Loucy (cell line): ENCODE results near the gene MYOF.

Source experiments
- H2AFZ ChIP-seq: fragments of 200-600 bp; sonication (generic); 2 replicates; pipeline ENCODE4 v1.6.0; 2016; ENCODE audit warnings: antibody characterized with exemption, mild to moderate bottlenecking, low read length, moderate library complexity
- H3F3A ChIP-seq: fragments of 200-600 bp; 2 replicates; pipeline ENCODE4 v1.6.0; 2016; ENCODE audit warnings: antibody characterized with exemption, low read depth, mild to moderate bottlenecking
- H3K27me3 ChIP-seq: fragments of 200-600 bp; sonication (generic); 2 replicates; pipeline ENCODE4 v1.6.1; 2014; ENCODE audit warnings: low read length, mild to moderate bottlenecking; ENCODE audit not compliant: insufficient read depth, poor library complexity, severe bottlenecking
- H3K36me3 ChIP-seq: fragments of 200-600 bp; sonication (generic); 2 replicates; pipeline ENCODE4 v1.6.1; 2016; ENCODE audit warnings: low read length; ENCODE audit not compliant: insufficient read depth
- H3K4me1 ChIP-seq: fragments of 200-600 bp; sonication (generic); 2 replicates; pipeline ENCODE4 v1.5.1; 2014; ENCODE audit warnings: low read length, mild to moderate bottlenecking; ENCODE audit not compliant: insufficient read depth, poor library complexity, severe bottlenecking
- H3K4me2 ChIP-seq: fragments of 200-600 bp; sonication (generic); 2 replicates; pipeline ENCODE4 v1.6.0; 2014; ENCODE audit warnings: antibody characterized with exemption, low read length, low read depth, mild to moderate bottlenecking; ENCODE audit not compliant: poor library complexity, severe bottlenecking
- H3K4me3 ChIP-seq: fragments of 200-600 bp; sonication (generic); 2 replicates; pipeline ENCODE4 v1.5.1; 2014; ENCODE audit warnings: low read length, mild to moderate bottlenecking, mixed read lengths; ENCODE audit not compliant: poor library complexity, severe bottlenecking
- H3K79me2 ChIP-seq: fragments of 200-600 bp; sonication (generic); 2 replicates; pipeline ENCODE4 v1.6.1; 2014; ENCODE audit warnings: low read length; ENCODE audit not compliant: insufficient read depth
- H3K9ac ChIP-seq: fragments of 200-600 bp; sonication (generic); 2 replicates; pipeline ENCODE4 v1.6.0; 2014; ENCODE audit warnings: mild to moderate bottlenecking, low read depth, low read length, moderate library complexity; ENCODE audit not compliant: poor library complexity, severe bottlenecking
- H3K9me2 ChIP-seq: fragments of 200-600 bp; sonication (generic); replicated peaks from 2 replicates; pipeline ENCODE4 v1.6.1; 2016; ENCODE audit warnings: low read depth, low read length, mixed read lengths
- H3K9me3 ChIP-seq: fragments of 200-600 bp; sonication (generic); 2 replicates; pipeline ENCODE4 v1.6.1; 2014; ENCODE audit warnings: mild to moderate bottlenecking, antibody characterized with exemption, low read length, low read depth; ENCODE audit not compliant: insufficient read depth
- H4K20me1 ChIP-seq: fragments of 200-600 bp; sonication (generic); 2 replicates; pipeline ENCODE4 v1.6.0; 2014; ENCODE audit warnings: antibody characterized with exemption, low read length, mild to moderate bottlenecking; ENCODE audit not compliant: insufficient read depth, poor library complexity, severe bottlenecking
- EZH2phosphoT487 ChIP-seq: fragments of 200-600 bp; IDR thresholded peaks from 2 replicates; pipeline ENCODE4 v1.6.1; 2018; ENCODE audit warnings: antibody characterized with exemption, mild to moderate bottlenecking, moderate library complexity, borderline replicate concordance
- TF ChIP-seq, protein P1 (sequence below): fragments of 200-600 bp; sonication (generic); conservative IDR thresholded peaks from 2 replicates; pipeline ENCODE4 v1.5.1; 2014; ENCODE audit warnings: mild to moderate bottlenecking, antibody characterized with exemption, low read length

Gene MYOF

DNA sequence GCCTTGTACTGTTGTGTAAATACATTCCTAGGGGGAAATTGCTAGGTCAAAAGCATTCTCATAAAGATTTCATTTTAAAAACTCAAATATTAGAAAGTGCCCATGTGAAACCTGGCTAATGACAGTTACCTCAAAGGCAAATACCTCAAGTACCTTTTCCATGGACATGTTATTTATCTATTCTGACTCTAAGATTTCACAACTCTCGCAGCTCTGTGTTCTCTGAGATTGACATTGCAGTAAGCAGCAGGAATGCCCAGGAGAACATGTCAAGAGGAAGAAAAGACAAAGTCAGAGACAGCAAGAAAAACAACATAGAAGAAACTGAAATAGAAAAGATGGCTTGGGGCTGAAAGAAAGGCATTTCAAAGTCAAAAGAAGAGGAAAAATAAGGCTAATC lies 221.0 kb downstream of the MYOF start:
- Histone ChIP-seq H3F3A (no peaks in the 10 kb centered on the region), H3K9me2 (no peaks in the 10 kb centered on the region)
- TF ChIP-seq, protein P1, sequence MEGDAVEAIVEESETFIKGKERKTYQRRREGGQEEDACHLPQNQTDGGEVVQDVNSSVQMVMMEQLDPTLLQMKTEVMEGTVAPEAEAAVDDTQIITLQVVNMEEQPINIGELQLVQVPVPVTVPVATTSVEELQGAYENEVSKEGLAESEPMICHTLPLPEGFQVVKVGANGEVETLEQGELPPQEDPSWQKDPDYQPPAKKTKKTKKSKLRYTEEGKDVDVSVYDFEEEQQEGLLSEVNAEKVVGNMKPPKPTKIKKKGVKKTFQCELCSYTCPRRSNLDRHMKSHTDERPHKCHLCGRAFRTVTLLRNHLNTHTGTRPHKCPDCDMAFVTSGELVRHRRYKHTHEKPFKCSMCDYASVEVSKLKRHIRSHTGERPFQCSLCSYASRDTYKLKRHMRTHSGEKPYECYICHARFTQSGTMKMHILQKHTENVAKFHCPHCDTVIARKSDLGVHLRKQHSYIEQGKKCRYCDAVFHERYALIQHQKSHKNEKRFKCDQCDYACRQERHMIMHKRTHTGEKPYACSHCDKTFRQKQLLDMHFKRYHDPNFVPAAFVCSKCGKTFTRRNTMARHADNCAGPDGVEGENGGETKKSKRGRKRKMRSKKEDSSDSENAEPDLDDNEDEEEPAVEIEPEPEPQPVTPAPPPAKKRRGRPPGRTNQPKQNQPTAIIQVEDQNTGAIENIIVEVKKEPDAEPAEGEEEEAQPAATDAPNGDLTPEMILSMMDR = no peak
- TF ChIP-seq EZH2phosphoT487 = no peak

DNA sequence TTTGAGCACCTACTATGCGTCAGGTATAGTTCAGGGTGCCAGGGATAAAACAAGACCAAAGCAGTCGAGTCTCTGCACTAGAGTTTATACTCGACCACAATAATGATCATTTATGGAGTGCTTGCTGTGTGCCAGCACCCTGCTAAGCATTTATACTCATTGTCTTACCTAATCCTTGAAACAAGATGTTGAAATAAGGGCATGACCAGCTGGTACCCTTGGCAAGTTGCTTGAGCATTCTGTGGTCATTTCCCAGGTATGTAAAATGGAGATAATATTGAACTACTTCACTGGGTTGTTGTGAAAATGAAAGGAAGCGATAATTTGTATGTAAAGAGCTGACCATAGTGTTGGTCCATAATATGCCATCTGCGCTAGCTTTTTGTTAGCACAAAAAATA lies 223.0 kb downstream of the MYOF start:
- no peaks in the 10 kb centered on the region for H3K9me3 ChIP-seq
- no peak overlapping the region for H3K4me3 ChIP-seq
- no peak overlapping the region for H3K4me2 ChIP-seq
- H3K9me2 ChIP-seq = no peaks in the 10 kb centered on the region
- no peaks in the 10 kb centered on the region for H3F3A ChIP-seq
- H2AFZ ChIP-seq = no peak overlapping the region
- no peaks in the 10 kb centered on the region for H3K36me3 ChIP-seq
- H3K27me3 ChIP-seq = no peaks in the 10 kb centered on the region
- no peak for TF ChIP-seq EZH2phosphoT487
- TF ChIP-seq, protein P1 = no peak
- no peak overlapping the region for H3K9ac ChIP-seq
- H4K20me1 ChIP-seq = no peaks in the 10 kb centered on the region
- no peaks in the 10 kb centered on the region for H3K79me2 ChIP-seq
- no peaks in the 10 kb centered on the region for H3K4me1 ChIP-seq

More for the DNA sequence above, 221.0 kb downstream of the MYOF start:
- Histone ChIP-seq H3K36me3 (no peaks in the 10 kb centered on the region), H3K27me3 (no peaks in the 10 kb centered on the region), H3K4me1 (no peaks in the 10 kb centered on the region), H3K4me3 (no peak overlapping the region), H2AFZ (no peak overlapping the region; the same call in 1 of the 2 replicates), H3K4me2 (no peak overlapping the region), H3K79me2 (no peaks in the 10 kb centered on the region), H3K9ac (no peak overlapping the region), H3K9me3 (no peaks in the 10 kb centered on the region), H4K20me1 (no peaks in the 10 kb centered on the region)
